ENCODE data around the gene PDCD6IP.

GRCh38 chr3:33775363-33775762 lies 23.1 kb upstream of the PDCD6IP start:
- TF ChIP-seq CTCF (IDR thresholded peaks at IDR 0.05), result no peak
- TF ChIP-seq ZFX (IDR thresholded peaks at IDR 0.05; ENCODE audit: borderline replicate concordance), result no peak
